Activated T-cell treated with anti-CD3 and anti-CD28 coated beads for 4 hours (primary cell): ENCODE results near the gene TFEC.
"Not testable (repeated sequence)": the region's sequence is repeated elsewhere in the genome, so short reads cannot be mapped to it uniquely, and the experiment has no call there.

Experiments
- DNase-seq: peaks from one replicate; pipeline ENCODE4 v3.0.0-alpha.2; 2020

Gene TFEC

GRCh38 chr7:116030651-116031276 is at the start of gene TFEC:
TFEC (minus strand) TSS chr7:116030763; CDS start chr7:115984441, 46,322 bp downstream.
- no peak for DNase-seq

- DNase-seq, result no peak
Measured at GRCh38 chr7:116075351-116076145, 45.0 kb upstream of the TFEC start.

- no peak for DNase-seq
Measured at GRCh38 chr7:116071629-116072028, 41.1 kb upstream of the TFEC start.

GRCh38 chr7:116064179-116064578 is 33.6 kb upstream of the TFEC start:
- DNase-seq, result no peak

- no peak for DNase-seq
Measured at GRCh38 chr7:116062666-116063065, 32.1 kb upstream of the TFEC start.

GRCh38 chr7:116052006-116052405 is 21.4 kb upstream of the TFEC start:
- no peak for DNase-seq

- DNase-seq, result not testable (repeated sequence)
Measured at GRCh38 chr7:116047261-116047660, 16.7 kb upstream of the TFEC start.

GRCh38 chr7:116045532-116045931 is 15.0 kb upstream of the TFEC start:
- DNase-seq, result no peak

- DNase-seq, result no peak
Measured at GRCh38 chr7:116041615-116042014, 11.1 kb upstream of the TFEC start.

GRCh38 chr7:116037401-116037800 is 6.8 kb upstream of the TFEC start:
- DNase-seq, result no peak

- DNase-seq, result no peak
Measured at GRCh38 chr7:116034411-116034810, 3.8 kb upstream of the TFEC start.

GRCh38 chr7:116032886-116033285 is 2.3 kb upstream of the TFEC start:
- no peak for DNase-seq

GRCh38 chr7:116028787-116029186 is 1.8 kb downstream of the TFEC start:
- DNase-seq, result no peak

- no peak for DNase-seq
Measured at GRCh38 chr7:116027786-116028185, 2.8 kb downstream of the TFEC start.

- no peak for DNase-seq
Measured at GRCh38 chr7:116024826-116025809, 5.4 kb downstream of the TFEC start.

- no peak for DNase-seq
Measured at GRCh38 chr7:116021237-116021636, 9.3 kb downstream of the TFEC start.

- DNase-seq, result no peak
Measured at GRCh38 chr7:116018731-116019130, 11.8 kb downstream of the TFEC start.

GRCh38 chr7:116013675-116014074 is 16.9 kb downstream of the TFEC start:
- DNase-seq, result no peak

GRCh38 chr7:116011584-116011983 is 19.0 kb downstream of the TFEC start:
- no peak for DNase-seq

- DNase-seq, result not testable (repeated sequence)
Measured at GRCh38 chr7:116004762-116005161, 25.8 kb downstream of the TFEC start.

- no peak for DNase-seq
Measured at GRCh38 chr7:115997221-115997620, 33.3 kb downstream of the TFEC start.

GRCh38 chr7:115995701-115996100 is 34.9 kb downstream of the TFEC start:
- no peak for DNase-seq

- DNase-seq, result no peak
Measured at GRCh38 chr7:115988401-115988800, 42.2 kb downstream of the TFEC start.
